ENCODE data around the gene SLC9A5.
A peak's percentile ranks its signal among the peaks of the same experiment; 100 is the strongest.

The SLC9A5 gene

GRCh38 chr16:67247192-67248072, 1.3 kb upstream of the SLC9A5 start, which contains the start of gene FHOD1:
TSS of gene FHOD1 (minus strand) at chr16:67247481. CDS start at chr16:67247410, 71 bp downstream.
- peak within 1 kb of the TSS; percentile 92 to 96 for H3K27ac Mint-ChIP-seq
- ATAC-seq (replicated peaks) (peak; percentile 72), DNase-seq (peak; percentile 97)
- peaks cover 32 to 41% of the 10 kb centered on the region in 2 donors for H3K4me1 Mint-ChIP-seq (ENCODE audit: low read depth in 2 of 2)
- H3K9me3 Mint-ChIP-seq, result no peaks in the 10 kb centered on the region
- H3K27me3 Mint-ChIP-seq, result peaks cover 5 to 13% of the 10 kb centered on the region in 2 donors
- peaks cover 18% of the 10 kb centered on the region for H3K36me3 Mint-ChIP-seq (ENCODE audit: insufficient read depth)
- H3K4me3 Mint-ChIP-seq, result peak within 1 kb of the TSS; percentile 90 to 96

DNA sequence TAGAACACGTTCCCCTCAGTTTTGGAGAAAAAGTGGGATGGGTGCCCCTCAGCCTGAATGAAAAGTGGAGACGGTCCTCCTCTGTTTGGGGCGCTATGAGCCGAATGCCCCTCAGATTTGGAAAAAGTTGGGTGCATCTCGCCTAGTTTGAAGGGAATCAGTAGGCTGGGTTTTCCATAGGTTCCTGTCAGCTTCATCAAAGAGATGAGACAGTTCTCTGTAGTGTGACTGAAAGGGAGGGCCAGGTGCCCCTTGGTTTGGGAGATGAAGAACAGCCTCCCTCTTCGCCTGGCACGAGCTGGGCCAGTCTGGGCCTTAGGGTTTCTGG, 742 bp upstream of the SLC9A5 start:
- Mint-ChIP-seq H3K4me1 (ENCODE audit: low read depth in 2 of 2) (peaks cover 29 to 38% of the 10 kb centered on the region in 2 donors), H3K27me3 (peaks cover 5 to 19% of the 10 kb centered on the region in 2 donors), H3K9me3 (no peaks in the 10 kb centered on the region), H3K36me3 (ENCODE audit: insufficient read depth) (peaks cover 18% of the 10 kb centered on the region), H3K4me3 (peak overlapping the region; percentile 90 to 96), H3K27ac (peak overlapping the region; percentile 92 to 96)
- DNase-seq (no peak), ATAC-seq (replicated peaks) (no peak)

GRCh38 chr16:67249178-67250044, 632 bp downstream of the SLC9A5 start:
- Mint-ChIP-seq H3K9me3 (no peaks in the 10 kb centered on the region), H3K4me3 (peak overlapping the region; percentile 90 to 96), H3K27ac (peak overlapping the region in 1 of 2 donors; percentile 81), H3K36me3 (ENCODE audit: insufficient read depth) (peaks cover 16% of the 10 kb centered on the region), H3K4me1 (ENCODE audit: low read depth in 2 of 2) (peaks cover 24 to 32% of the 10 kb centered on the region in 2 donors), H3K27me3 (peaks cover 5 to 19% of the 10 kb centered on the region in 2 donors)
- ATAC-seq (replicated peaks) (no peak), DNase-seq (no peak)

GRCh38 chr16:67250045-67250327, 1.2 kb downstream of the SLC9A5 start:
- DNase-seq, result no peak
- Mint-ChIP-seq H3K4me3 (peak overlapping the region; percentile 90 to 96), H3K27me3 (peaks cover 5 to 19% of the 10 kb centered on the region in 2 donors), H3K27ac (peak overlapping the region in 1 of 2 donors; percentile 81), H3K36me3 (ENCODE audit: insufficient read depth) (peaks cover 14% of the 10 kb centered on the region), H3K9me3 (no peaks in the 10 kb centered on the region), H3K4me1 (ENCODE audit: low read depth in 2 of 2) (peaks cover 18 to 26% of the 10 kb centered on the region in 2 donors)
- no peak for ATAC-seq (replicated peaks)

GRCh38 chr16:67252609-67253497, 4.1 kb downstream of the SLC9A5 start:
- no peak overlapping the region for H3K27ac Mint-ChIP-seq

DNA sequence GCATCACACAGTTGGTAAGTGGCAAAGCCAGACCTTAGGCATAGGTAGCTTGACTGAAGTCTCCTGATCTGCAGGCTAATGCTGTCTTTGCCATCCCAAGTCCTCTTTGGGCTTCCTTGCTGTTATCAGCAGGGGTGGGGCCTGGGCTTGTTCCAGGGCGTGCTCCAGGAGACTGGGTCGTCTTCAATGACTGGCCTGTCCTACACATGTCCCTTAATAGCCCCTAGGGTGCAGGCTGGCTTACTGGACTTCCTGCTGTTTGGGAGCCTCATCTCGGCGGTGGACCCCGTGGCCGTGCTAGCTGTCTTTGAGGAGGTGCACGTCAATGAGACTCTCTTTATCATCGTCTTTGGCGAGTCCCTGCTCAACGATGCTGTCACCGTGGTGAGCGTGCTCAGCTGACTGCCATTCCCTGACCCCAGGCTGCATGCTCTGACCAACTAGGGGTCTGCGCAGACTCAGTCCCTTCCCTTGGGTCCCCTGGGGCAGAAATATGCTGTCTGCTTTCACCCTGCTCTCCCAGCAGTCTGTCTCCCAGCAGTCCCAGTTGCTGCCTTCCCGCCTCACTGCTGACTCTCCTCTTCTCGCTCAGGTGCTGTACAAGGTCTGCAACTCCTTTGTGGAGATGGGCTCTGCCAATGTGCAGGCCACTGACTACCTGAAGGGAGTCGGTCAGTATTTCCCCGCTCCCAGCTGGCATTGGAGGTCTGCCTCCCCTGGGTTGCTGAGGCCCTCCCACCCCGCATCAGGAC, 6.2 kb downstream of the SLC9A5 start:
- no peak overlapping the region for H3K27ac Mint-ChIP-seq
- ATAC-seq (replicated peaks), result no peak
- H3K4me1 Mint-ChIP-seq (ENCODE audit: low read depth in 2 of 2), result peaks cover 0 to 2% of the 10 kb centered on the region in 2 donors
- peaks cover 10 to 32% of the 10 kb centered on the region in 2 donors for H3K27me3 Mint-ChIP-seq
- peaks cover 3% of the 10 kb centered on the region for H3K36me3 Mint-ChIP-seq (ENCODE audit: insufficient read depth)
- H3K4me3 Mint-ChIP-seq, result no peak overlapping the region
- no peaks in the 10 kb centered on the region for H3K9me3 Mint-ChIP-seq
- no peak for DNase-seq

More at GRCh38 chr16:67252609-67253497, 4.1 kb downstream of the SLC9A5 start:
- ATAC-seq (replicated peaks) (no peak), DNase-seq (no peak)
- no peak overlapping the region for H3K4me3 Mint-ChIP-seq
- no peaks in the 10 kb centered on the region for H3K9me3 Mint-ChIP-seq
- H3K27me3 Mint-ChIP-seq, result peaks cover 13 to 37% of the 10 kb centered on the region in 2 donors
- peaks cover 8 to 14% of the 10 kb centered on the region in 2 donors for H3K4me1 Mint-ChIP-seq (ENCODE audit: low read depth in 2 of 2)
- H3K36me3 Mint-ChIP-seq (ENCODE audit: insufficient read depth), result peaks cover 17% of the 10 kb centered on the region

- ATAC-seq (replicated peaks) (no peak), DNase-seq (no peak)
- no peak overlapping the region for H3K27ac Mint-ChIP-seq
- H3K4me3 Mint-ChIP-seq, result no peak overlapping the region
- H3K9me3 Mint-ChIP-seq, result no peaks in the 10 kb centered on the region
- H3K27me3 Mint-ChIP-seq, result peaks cover 9 to 28% of the 10 kb centered on the region in 2 donors
- peaks cover 3% of the 10 kb centered on the region for H3K36me3 Mint-ChIP-seq (ENCODE audit: insufficient read depth)
- no peaks in the 10 kb centered on the region for H3K4me1 Mint-ChIP-seq (ENCODE audit: low read depth in 2 of 2)
Measured at GRCh38 chr16:67255553-67256221, 6.9 kb downstream of the SLC9A5 start.

- H3K27ac Mint-ChIP-seq, result peak overlapping the region in 1 of 2 donors; percentile 59
- DNase-seq, result no peak
Measured at GRCh38 chr16:67256701-67257230, 8.0 kb downstream of the SLC9A5 start.

GRCh38 chr16:67257486-67258160, 8.8 kb downstream of the SLC9A5 start:
- no peak overlapping the region for H3K27ac Mint-ChIP-seq
- H3K27me3 Mint-ChIP-seq, result peaks cover 17 to 33% of the 10 kb centered on the region in 2 donors
- DNase-seq (no peak), ATAC-seq (replicated peaks) (no peak)
- H3K36me3 Mint-ChIP-seq (ENCODE audit: insufficient read depth), result peaks cover 3% of the 10 kb centered on the region
- no peak overlapping the region for H3K4me3 Mint-ChIP-seq
- no peaks in the 10 kb centered on the region for H3K4me1 Mint-ChIP-seq (ENCODE audit: low read depth in 2 of 2)
- no peaks in the 10 kb centered on the region for H3K9me3 Mint-ChIP-seq

More at GRCh38 chr16:67256701-67257230, 8.0 kb downstream of the SLC9A5 start:
- Mint-ChIP-seq H3K9me3 (no peaks in the 10 kb centered on the region), H3K27me3 (peaks cover 9 to 28% of the 10 kb centered on the region in 2 donors), H3K4me1 (ENCODE audit: low read depth in 2 of 2) (no peaks in the 10 kb centered on the region), H3K36me3 (ENCODE audit: insufficient read depth) (peaks cover 3% of the 10 kb centered on the region), H3K4me3 (no peak overlapping the region)
- no peak for ATAC-seq (replicated peaks)

- no peak overlapping the region for H3K4me3 Mint-ChIP-seq
- H3K36me3 Mint-ChIP-seq (ENCODE audit: insufficient read depth), result peaks cover 3% of the 10 kb centered on the region
Measured at GRCh38 chr16:67258161-67258835, 9.5 kb downstream of the SLC9A5 start.

DNA sequence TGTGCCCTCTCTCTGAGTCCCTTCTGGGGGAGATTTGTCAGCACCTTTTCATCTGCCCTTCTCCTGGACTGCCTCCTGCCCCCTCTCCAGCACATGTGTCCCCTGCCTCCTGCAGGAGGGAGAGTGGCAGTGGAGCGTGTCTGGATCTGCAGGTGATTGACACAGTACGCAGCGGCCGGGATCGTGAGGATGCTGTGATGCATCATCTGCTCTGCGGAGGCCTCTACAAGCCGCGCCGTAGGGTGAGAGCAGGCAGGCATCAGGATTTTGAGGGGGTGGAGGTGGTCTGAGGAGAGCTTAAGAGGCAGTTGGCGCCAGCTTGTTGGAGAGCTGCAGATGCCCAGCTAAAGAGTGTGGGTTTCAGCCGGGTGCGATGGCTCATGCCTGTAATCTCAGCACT, 10.9 kb downstream of the SLC9A5 start:
- H3K9me3 Mint-ChIP-seq, result no peaks in the 10 kb centered on the region
- DNase-seq, result no peak
- H3K27me3 Mint-ChIP-seq, result peaks cover 30 to 45% of the 10 kb centered on the region in 2 donors
- H3K4me1 Mint-ChIP-seq (ENCODE audit: low read depth in 2 of 2), result no peaks in the 10 kb centered on the region
- H3K27ac Mint-ChIP-seq, result no peak overlapping the region
- H3K4me3 Mint-ChIP-seq, result no peak overlapping the region
- peaks cover 3% of the 10 kb centered on the region for H3K36me3 Mint-ChIP-seq (ENCODE audit: insufficient read depth)
- no peak for ATAC-seq (replicated peaks)

More at GRCh38 chr16:67258161-67258835, 9.5 kb downstream of the SLC9A5 start:
- Mint-ChIP-seq H3K4me1 (ENCODE audit: low read depth in 2 of 2) (no peaks in the 10 kb centered on the region), H3K27me3 (peaks cover 23 to 35% of the 10 kb centered on the region in 2 donors), H3K27ac (no peak overlapping the region), H3K9me3 (no peaks in the 10 kb centered on the region)
- ATAC-seq (replicated peaks) (no peak), DNase-seq (no peak)
